Measurements from ENCODE around the gene TGFBR3L.

DNA sequence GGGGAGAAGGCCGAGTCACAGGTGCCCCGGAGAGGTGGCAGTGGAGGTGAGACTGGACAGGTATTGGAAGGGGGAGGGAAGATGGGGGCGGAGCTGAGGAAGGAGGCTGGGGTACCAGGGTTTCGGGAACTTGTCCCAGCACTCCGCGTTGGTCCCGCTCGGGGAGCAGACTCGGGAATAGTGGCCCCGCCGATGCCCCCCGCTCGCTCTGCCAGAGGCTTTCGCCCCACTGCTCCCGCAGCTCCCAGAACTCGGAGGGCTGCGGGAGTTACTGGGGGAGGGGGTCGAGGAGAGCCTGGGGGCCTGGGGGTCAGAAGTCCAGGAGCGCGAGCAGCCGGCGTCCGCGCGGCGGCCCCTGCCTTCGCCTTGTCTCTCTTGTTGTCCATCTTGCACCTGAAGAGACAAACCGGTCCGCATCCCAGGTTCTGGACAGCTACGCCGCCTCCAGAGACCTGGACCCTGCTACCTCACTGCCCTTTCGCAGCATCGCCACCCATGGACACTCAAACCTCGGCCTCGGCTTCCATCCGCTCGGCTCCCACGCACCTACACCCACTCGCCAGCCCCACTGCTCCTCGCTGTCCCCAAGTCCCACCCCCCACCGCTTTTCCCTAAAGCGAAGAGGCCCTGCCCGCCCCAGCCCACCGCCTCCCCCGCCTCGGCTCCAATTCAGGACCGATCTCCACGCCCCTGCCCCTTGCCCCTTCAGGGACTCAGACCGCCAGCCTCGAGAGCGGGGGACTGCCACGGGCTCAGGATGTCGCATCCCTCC lies 41.1 kb upstream of the TGFBR3L start:
- TF ChIP-seq, protein P1, sequence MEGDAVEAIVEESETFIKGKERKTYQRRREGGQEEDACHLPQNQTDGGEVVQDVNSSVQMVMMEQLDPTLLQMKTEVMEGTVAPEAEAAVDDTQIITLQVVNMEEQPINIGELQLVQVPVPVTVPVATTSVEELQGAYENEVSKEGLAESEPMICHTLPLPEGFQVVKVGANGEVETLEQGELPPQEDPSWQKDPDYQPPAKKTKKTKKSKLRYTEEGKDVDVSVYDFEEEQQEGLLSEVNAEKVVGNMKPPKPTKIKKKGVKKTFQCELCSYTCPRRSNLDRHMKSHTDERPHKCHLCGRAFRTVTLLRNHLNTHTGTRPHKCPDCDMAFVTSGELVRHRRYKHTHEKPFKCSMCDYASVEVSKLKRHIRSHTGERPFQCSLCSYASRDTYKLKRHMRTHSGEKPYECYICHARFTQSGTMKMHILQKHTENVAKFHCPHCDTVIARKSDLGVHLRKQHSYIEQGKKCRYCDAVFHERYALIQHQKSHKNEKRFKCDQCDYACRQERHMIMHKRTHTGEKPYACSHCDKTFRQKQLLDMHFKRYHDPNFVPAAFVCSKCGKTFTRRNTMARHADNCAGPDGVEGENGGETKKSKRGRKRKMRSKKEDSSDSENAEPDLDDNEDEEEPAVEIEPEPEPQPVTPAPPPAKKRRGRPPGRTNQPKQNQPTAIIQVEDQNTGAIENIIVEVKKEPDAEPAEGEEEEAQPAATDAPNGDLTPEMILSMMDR (IDR thresholded peaks at IDR 0.05) = no peak
- no peak for TF ChIP-seq ZFX (IDR thresholded peaks at IDR 0.05; ENCODE audit: borderline replicate concordance)

Measured in 22Rv1 (cell line).